Adrenal gland (tissue), 12 donors: ENCODE data around the gene LSM11. TPM values are rescaled to one million over a fixed set of nuclear protein-coding genes. Genes with fewer than 3 reads are reported as not detected.
A peak's percentile ranks its signal among the peaks of the same experiment; 100 is the strongest.

ENCODE experiments used
- DNase-seq, 7 donors: peaks; one replicate each; pipeline ENCODE4 v3.0.0-alpha.2; 2019 to 2020
- H3K27ac ChIP-seq, 5 donors: fragments of 200-600 bp; sonication (generic) in 4 of 5; 1 replicate in 3 of 5; 2 replicates in 2 of 5; pipeline versions ENCODE4 v1.5.1 to v1.8.0; 2016 to 2020; ENCODE audit warnings: mild to moderate bottlenecking in 1 of 5
- H3K27me3 ChIP-seq: fragments of 200-600 bp; 2 replicates; pipeline ENCODE4 v1.8.0; 2021
- H3K36me3 ChIP-seq, 2 donors: fragments of 200-600 bp; replicated peaks in 1 of 2; 1 replicate in 1 of 2; 2 replicates in 1 of 2; pipeline versions ENCODE4 v1.5.1 to v1.8.0; 2018 to 2022
- H3K4me1 ChIP-seq, 2 donors: fragments of 200-600 bp; replicated peaks in 1 of 2; 1 replicate in 1 of 2; 2 replicates in 1 of 2; pipeline versions ENCODE4 v1.5.1 to v1.8.0; 2018 to 2021
- H3K4me3 ChIP-seq, 4 donors: fragments of 200-600 bp; sonication (generic) in 3 of 4; one replicate each; pipeline ENCODE4 v1.5.1; 2016 to 2018
- H3K9me3 ChIP-seq, 3 donors: fragments of 200-600 bp; sonication (generic) in 1 of 3; replicated peaks in 1 of 3; 1 replicate in 2 of 3; 2 replicates in 1 of 3; pipeline versions ENCODE4 v1.5.1 to v1.8.0; 2016 to 2021
- CTCF ChIP-seq, 6 experiments: fragments of 450-650 bp in 4 of 6; fragments of 200-600 bp in 2 of 6; sonication (generic) in 1 of 6; IDR thresholded peaks; 1 replicate in 5 of 6; 2 replicates in 1 of 6; pipeline versions ENCODE4 v1.5.1 to v1.8.0; 2016 to 2021; ENCODE audit warnings: antibody characterized with exemption in 6 of 6, mild to moderate bottlenecking in 2 of 6, moderate library complexity in 1 of 6
- POLR2A ChIP-seq, 2 donors: fragments of 450-650 bp; IDR thresholded peaks; one replicate each; pipeline ENCODE4 v1.6.1; 2017; ENCODE audit warnings: antibody characterized with exemption in 2 of 2, mild to moderate bottlenecking in 2 of 2, moderate library complexity in 1 of 2
- WGBS, 4 donors: extraction: QIAGEN DNeasy Blood & Tissue Kit in 2 of 4; methylation state at CpG; one replicate each; pipeline versions ENCODE4 v1.1.5 to v1.1.7; 2013 to 2017; 5-methylcytosine and 5-hydroxymethylcytosine counted together
- intact Hi-C, 2 donors: fragments of 100-400 bp; cut with DNase I; formaldehyde crosslinking; loops; one replicate each; pipeline versions ENCODE4 v1.14.1 to v1.15.0; 2022 to 2023
- polyA plus RNA-seq, 3 donors: library from polyadenylated mRNA; stranded (reverse); fragments of 200-250 nt in 2 of 3; fragments of 350-450 nt in 1 of 3; fragmentation: Illumina TruSeq in 1 of 3; extraction: RNeasy Lipid Tissue Mini Kit (QIAGEN cat#74804) in 1 of 3; gene quantifications; one replicate each; pipeline ENCODE4 v1.2.3, GENCODE V29; 2013 to 2014
- total RNA-seq, 9 donors: library from RNA; depleted of rRNA in 4 of 9; stranded (reverse); fragments of >200 nt in 4 of 9; fragments of 120-200 nt in 1 of 9; fragmentation: NEBNext Ultra II Directional in 1 of 9; extraction: Animal tissue kit (Norgen Biotek cat#: 25700) in 1 of 9; gene quantifications; one replicate each; pipeline versions ENCODE4 v1.1.0 to v1.2.4, GENCODE V29; 2013 to 2023
- donor health status: healthy with polysubstance abuse.
- donor health status: Bipolar disorder and iron deficiency.
- donor health status: DM: yes; HTN: yes; CAD: no.
- donor health status: DM: no; HTN: no; CAD: no.
- donor health status: DM: no; HTN: no; CAD: no.
- donor health status: DM: yes; HTN: yes; CAD: no.

The LSM11 gene
- total and polyA plus RNA-seq, 12 donors: 1.0 to 28.2 (median 4.3) TPM

- Histone ChIP-seq H3K4me3 (no peak overlapping the region), H3K27ac (no peak overlapping the region), H3K4me1 (no peaks in the 10 kb centered on the region), H3K27me3 (no peaks in the 10 kb centered on the region), H3K9me3 (no peaks in the 10 kb centered on the region), H3K36me3 (peaks cover 0 to 28% of the 10 kb centered on the region in 2 donors)
- no peak for TF ChIP-seq CTCF (IDR thresholded peaks at IDR 0.05)
- no peak for TF ChIP-seq POLR2A (IDR thresholded peaks at IDR 0.05)
- no peak for DNase-seq
- 91 to 99% (median 98%) methylated on average over 3 of the region's 3 CpGs for WGBS, 4 donors
- intact Hi-C loops: no loop called here
These were observed 12.6 kb downstream of the LSM11 start for GRCh38 chr5:157756122-157756521.

GRCh38 chr5:157758706-157759105 is 15.2 kb downstream of the LSM11 start:
- Histone ChIP-seq H3K27ac (no peak overlapping the region), H3K4me3 (no peak overlapping the region), H3K27me3 (no peaks in the 10 kb centered on the region), H3K36me3 (peaks cover 0 to 13% of the 10 kb centered on the region in 2 donors), H3K9me3 (no peaks in the 10 kb centered on the region), H3K4me1 (peaks cover 0 to 6% of the 10 kb centered on the region in 2 donors)
- 50 to 100% (median 91%) methylated on average over 1 of the region's 1 CpG for WGBS, 4 donors
- DNase-seq: no peak
- TF ChIP-seq POLR2A (IDR thresholded peaks at IDR 0.05) (no peak), CTCF (IDR thresholded peaks at IDR 0.05) (no peak)
- intact Hi-C loops: no loop called here

- peak; percentile 38 to 67 (median 51) for DNase-seq
- Histone ChIP-seq H3K4me1 (peaks cover 0 to 6% of the 10 kb centered on the region in 2 donors), H3K9me3 (no peaks in the 10 kb centered on the region), H3K27me3 (no peaks in the 10 kb centered on the region), H3K27ac (no peak overlapping the region), H3K4me3 (no peak overlapping the region), H3K36me3 (no peaks in the 10 kb centered on the region)
- intact Hi-C loops: no loop called here
- peak; percentile 65 to 88 (median 74) for TF ChIP-seq CTCF (IDR thresholded peaks at IDR 0.05)
- no peak for TF ChIP-seq POLR2A (IDR thresholded peaks at IDR 0.05)
- WGBS, 4 donors: 25 to 31% (median 28%) methylated on average over 10 of the region's 10 CpGs
These were observed 18.4 kb downstream of the LSM11 start for GRCh38 chr5:157761690-157762621.

- DNase-seq: peak in 1 of 7 donors; percentile 38
- intact Hi-C loops: no loop called here
These were observed 21.0 kb downstream of the LSM11 start for GRCh38 chr5:157764531-157764930.

More at GRCh38 chr5:157764531-157764930, 21.0 kb downstream of the LSM11 start:
- Histone ChIP-seq H3K27me3 (no peaks in the 10 kb centered on the region), H3K9me3 (no peaks in the 10 kb centered on the region), H3K4me1 (peaks cover 0 to 6% of the 10 kb centered on the region in 2 donors), H3K36me3 (no peaks in the 10 kb centered on the region), H3K4me3 (no peak overlapping the region), H3K27ac (no peak overlapping the region)
- 56 to 78% (median 73%) methylated on average over 4 to 6 of the region's 6 CpGs for WGBS, 4 donors
- TF ChIP-seq POLR2A (IDR thresholded peaks at IDR 0.05): no peak
- no peak for TF ChIP-seq CTCF (IDR thresholded peaks at IDR 0.05)
